G401.6 (cell line): ENCODE data around the gene MACIR.
"Not testable (repeated sequence)": the region's sequence is repeated elsewhere in the genome, so short reads cannot be mapped to it uniquely, and the experiment has no call there.

ENCODE experiments used
- FAIRE-seq: peaks from 2 replicates; lab custom pipeline; 2012; peaks lifted over from hg19 to GRCh38; lab: Jason Lieb, UNC

MACIR gene, protein sequence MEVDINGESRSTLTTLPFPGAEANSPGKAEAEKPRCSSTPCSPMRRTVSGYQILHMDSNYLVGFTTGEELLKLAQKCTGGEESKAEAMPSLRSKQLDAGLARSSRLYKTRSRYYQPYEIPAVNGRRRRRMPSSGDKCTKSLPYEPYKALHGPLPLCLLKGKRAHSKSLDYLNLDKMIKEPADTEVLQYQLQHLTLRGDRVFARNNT

DNA sequence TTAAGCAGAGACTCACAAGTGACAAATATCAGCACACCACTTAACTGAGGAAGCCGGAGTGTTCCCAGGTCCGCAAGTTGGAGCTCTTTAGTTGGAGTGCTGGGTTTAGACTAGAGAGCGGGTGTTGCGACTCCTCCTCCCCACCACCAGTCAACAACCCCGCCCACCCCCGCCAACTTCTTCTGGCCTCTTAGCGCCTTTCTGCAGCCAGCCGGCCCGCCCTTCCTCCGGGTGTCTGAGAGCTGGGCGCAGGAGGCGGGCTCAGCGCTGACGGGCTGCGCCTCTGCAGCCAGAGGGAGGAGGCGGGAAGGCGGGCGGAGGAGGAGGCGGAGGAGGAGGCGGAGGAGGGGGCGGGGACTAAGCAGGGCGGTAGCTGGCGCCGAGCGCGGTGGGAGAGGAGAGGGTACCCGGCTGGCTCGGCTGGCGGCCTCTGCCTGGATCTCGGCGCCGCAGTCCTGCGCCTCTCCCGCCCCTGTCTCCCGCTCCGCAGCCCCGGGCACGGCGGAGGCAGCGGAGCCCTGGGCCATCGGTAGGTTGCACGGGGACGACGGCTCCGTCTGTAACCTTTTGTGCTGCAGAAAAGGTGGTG is at the start of gene MACIR:
TSS of gene MACIR (plus strand) at position 396 of the 589 bp plus-strand sequence. CDS start 17,157 bp downstream, outside the sequence.
- peak; percentile 98 for FAIRE-seq

DNA sequence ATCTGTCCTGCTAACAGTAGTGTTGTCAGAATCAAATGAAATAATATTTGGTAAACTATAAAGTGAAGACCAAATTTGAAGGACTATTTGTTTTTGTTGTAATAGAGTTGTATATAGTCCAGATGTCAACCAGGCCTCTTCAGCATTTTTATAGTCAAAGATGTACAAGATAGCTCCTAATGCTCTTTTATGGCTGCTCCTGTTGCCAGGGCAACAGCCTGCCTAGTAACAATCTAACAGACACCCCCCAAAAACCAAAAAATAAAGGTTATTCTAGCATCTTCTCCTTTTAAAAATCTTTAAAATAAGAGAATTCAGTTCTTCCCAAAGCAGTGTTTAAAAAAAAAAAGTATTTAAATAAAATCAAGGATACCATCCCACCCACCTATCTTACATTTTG is 49.5 kb upstream of the MACIR start:
- FAIRE-seq, result no peak

DNA sequence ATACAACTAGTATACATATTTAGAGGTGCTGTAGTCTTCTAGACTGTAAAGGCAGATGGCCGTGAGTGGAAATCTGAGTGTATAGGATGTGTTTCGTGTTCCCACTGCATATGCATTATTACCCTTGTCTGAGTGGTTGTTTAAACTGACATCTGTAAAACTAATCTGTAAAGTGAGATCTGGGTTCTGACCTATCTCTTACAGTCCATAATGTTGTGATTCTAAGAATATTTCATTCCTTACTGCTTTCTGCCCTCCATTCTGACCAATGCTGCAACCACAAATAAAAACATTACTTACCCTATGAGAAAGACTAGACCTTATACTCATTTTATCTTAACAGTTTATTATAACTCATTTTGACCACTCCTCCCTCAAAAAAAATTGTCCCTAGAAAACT is 47.6 kb upstream of the MACIR start:
- no peak for FAIRE-seq

DNA sequence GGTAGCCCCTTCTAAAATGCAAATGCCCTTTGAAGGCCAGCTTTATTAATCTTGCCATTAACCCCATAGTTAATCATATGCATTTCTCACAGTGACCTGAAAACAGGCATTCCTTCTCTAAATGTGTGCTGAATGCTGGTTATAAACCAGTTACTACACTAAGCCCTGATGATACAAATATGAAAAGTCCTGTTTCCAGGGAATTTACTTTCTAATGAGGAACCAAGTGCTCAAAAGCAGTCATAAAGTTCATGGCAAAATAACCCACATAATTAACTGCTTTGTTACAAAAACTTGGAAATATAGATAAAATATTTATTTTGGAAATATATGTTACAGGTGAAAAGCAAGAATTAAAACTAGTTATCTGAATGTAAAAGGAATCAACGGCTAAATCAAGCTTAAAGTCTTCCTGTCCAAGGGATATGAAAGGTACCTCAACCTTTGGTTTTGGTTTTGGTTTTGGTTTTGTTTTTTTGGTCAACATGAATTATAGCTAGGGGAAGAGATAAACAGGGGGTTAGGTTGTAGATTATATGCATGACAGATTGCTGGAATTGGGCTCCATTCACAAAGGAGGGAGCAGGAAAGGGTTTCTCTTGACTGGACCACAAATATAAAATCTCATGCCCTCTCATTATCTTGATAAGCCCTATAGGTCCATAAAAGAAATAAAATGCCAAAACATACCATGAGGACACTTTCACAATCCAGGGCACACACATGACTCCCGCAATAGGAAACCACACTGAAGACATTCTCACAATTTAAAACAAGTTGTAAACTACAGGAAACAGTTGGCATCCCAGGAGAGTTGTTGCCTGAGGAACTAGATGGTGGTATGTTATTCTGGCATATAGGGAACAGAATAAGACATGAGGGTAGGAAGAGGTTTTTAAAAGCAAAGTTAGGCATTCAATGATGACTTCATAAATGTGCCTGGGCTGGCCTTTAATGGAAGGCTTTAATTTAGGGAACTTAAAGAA is 46.7 kb upstream of the MACIR start:
- FAIRE-seq, result no peak

DNA sequence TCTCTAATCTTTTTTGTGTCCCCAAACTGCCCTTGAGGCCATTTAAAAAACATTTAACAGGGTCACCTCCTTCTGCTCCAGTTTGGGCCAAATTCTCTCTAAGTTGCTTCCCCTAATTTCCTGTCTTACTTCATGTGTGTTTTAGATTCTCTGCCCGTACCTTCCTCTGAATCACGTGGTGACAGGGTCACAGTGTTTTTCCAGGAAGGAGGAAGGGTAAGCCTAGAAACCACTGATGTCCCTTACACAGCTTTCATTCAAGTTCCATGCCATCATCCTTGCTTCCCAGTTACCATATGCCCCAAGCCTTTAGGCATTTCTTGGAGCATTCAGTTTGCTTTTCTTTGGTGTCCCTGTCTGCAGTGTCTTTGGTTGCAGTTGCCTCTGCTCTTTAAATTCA is 42.4 kb upstream of the MACIR start:
- no peak for FAIRE-seq

DNA sequence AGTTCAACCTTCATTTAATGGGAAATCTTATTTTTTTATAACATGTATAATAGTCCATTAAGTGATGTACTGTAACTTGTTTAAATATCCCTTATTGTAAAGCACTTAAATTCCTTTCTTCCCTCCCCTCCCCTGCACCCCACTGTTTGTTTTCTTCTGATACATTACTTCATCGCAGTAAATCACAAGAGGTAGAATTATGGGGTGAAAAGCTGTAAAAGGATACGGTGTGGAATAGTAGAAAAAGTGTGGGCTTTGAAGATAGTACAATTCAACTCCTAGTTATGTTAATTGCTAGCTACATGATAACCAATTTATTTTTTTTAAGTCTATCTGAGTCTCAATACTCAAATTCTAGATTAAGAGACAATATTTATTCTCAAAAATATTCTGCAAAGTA is 41.9 kb upstream of the MACIR start:
- FAIRE-seq, result no peak

DNA sequence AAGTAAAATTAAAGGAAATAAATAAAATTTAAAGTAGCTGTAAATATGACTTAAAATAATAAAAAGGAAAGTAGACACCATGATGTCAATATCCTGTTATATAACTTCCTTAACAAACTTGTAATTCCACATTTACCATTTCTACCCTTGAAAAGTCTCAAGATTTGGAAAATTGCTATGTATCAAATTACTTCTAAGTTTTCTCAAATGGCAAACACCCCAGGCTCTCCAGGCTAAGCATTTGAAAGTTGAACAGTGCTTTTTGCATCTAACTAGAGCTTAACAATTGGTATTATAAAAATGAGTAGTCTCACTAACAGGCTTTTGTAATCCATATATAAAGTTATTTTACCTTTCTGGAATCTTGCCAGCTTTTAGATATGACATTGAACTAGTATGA is 41.5 kb upstream of the MACIR start:
- FAIRE-seq, result peak; percentile 15

DNA sequence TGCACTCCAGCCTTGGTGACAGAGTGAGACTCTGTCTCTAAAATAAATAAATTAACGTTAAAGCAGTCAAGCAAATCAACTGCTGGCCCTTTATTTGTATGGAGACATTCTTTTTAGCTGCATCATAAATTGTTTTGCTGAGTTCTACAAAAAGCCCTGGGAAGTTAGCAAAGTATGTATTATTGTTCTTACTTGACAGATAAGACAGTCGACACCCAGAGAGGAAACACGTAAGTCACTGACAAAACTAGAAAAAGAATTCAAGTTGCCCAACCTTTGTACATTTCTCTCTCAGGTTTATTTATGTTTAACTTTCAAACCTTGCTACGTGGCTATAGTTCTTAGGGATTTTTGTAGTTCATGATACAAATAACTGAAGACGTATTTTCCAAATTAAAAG is 40.4 kb upstream of the MACIR start:
- FAIRE-seq, result no peak

DNA sequence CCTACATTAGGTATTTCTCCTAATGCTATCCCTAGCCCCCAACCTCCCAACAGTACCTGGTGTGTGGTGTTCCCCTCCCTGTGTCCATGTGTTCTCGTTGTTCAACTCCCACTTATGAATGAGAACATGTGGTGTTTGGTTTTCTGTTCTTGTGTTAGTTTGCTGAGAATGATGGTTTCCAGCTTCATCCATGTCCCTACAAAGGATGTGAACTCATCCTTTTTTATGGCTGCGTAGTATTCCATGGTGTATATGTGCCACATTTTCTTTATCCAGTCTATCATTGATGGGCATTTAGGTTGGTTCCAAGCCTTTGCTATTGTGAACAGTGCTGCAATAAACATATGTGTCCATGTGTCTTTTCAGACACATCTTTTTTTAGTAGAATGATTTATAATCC is 39.5 kb upstream of the MACIR start:
- not testable (repeated sequence) for FAIRE-seq

DNA sequence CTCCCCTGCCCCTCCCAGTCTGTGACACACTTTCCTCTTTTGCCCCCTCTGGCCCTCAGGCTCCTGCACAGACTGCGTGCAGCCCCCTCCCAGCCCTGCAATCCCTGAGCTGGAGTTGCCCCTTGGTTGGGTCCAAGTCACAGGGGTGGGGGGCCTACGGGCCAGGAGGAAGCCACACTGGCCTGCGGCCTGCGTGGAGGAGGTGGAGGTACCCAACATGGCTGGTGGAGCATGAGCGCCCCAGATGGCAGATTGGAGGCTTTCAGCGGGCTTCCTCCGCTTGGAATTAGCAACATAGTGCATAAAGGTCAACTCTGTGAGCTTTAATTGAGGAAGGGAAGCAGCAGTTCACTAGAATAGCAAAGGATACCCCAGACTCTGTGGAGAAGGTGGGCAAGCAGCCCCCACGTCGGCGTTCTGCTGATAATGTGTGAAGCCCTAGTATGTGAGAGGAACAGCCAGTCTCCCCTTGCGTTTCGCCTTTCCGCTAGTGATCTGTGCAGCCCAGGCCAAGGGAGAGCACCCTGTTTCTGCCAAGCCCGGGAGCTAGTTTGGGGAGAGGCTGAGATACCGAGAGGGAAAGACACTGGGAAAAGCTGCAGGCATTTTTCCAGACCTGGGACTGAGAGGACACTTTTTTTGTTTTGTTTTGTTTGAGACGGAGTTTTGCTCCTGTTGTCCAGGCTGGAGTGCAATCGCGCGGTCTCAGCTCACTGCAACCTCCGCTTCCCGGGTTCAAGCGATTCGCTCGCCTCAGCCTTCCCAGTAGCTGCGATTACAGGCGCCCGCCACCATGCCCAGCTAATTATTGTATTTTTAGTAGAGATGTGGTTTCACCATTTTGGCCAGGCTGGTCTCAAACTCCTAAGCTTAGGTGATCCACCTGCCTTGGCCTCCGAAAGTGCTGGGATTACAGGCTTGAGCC is 35.3 kb upstream of the MACIR start:
- FAIRE-seq, result no peak

DNA sequence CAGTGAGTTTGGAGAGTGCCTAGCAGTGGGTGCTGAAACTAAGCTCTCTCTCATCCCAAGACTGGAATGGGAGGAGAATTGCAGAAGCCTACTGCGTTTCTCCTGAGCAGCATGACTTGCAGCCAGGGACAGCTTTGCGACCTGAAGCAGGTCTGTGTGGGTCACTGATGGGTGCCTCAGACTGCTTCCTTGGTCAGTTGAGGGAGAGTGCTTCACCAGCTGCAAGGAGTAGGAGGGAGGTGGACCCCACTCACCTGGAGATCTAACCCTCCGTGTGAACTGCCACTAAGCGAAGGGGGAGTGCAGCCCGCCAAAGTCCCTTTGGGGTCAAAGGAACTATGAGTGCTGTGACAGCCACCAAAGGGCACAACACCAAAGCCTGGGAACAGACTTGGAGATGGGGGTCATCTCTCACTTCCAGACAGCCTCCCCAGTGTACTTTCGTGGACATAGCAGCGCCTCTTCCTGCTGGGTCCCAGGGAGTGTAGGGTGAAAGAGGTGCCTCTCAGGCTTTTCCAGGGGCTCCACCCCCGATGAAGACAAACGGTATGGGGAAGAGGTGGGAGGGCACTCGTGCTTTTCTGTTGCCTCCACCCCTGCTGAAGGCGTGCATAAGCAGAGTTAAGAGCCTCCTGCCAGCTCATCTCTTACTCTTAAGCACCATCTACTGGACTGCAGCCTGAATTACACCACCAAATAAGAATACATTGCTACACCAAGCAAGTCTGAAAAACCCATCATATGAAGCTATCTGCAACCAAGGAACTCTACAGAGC is 34.3 kb upstream of the MACIR start:
- FAIRE-seq, result peak; percentile 88

DNA sequence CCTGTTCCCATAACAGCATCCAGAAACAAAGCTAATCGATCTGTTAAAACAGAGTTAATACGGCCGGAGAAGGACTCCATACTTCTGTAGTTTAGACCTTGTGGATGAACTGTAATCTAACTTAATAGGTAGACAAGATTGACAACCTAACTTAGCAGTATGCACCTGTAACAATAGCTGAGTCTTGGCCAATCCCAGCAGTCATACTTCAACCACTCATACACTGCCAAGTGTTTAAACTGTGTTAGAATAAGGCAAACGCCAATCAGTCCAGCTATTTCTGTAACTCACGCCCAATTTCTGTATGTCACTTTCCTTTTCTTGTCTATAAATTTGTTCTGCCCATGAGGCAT is 33.7 kb upstream of the MACIR start:
- no peak for FAIRE-seq

DNA sequence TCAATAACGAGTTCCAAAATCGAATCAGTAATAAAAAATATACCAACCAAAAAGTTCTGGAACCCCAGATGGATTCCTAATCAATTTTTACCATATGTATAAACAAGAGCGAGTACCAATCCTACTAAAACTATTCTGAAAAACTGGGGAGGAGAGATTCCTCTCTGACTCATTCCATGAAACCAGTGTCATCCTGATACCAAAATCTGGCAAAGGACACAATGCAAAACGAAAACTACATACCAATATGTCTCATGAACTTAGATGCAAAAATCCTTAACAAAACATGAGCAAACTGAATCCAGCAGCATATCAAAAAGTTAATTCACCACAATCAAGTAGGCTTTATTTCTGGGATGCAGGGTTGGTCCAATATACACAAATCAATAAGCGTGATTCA is 30.5 kb upstream of the MACIR start:
- FAIRE-seq, result no peak

DNA sequence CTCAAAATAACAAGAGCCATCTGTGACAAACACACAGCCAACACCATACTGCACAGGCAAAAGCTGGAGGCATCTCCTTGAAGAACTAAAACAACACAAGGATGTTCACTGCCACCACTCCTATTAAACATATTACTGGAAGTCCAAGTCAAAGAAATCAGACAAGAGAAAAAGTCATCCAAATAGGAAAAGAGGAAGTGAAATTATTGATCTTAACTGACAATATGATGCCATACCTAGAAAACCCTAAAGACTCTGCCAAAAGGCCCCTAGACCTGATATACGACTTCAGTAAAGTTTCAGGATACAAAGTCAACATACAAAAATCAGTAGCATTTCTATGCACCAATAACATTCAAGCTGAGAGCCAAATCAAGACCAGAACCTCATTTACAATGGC is 30.0 kb upstream of the MACIR start:
- FAIRE-seq, result no peak

DNA sequence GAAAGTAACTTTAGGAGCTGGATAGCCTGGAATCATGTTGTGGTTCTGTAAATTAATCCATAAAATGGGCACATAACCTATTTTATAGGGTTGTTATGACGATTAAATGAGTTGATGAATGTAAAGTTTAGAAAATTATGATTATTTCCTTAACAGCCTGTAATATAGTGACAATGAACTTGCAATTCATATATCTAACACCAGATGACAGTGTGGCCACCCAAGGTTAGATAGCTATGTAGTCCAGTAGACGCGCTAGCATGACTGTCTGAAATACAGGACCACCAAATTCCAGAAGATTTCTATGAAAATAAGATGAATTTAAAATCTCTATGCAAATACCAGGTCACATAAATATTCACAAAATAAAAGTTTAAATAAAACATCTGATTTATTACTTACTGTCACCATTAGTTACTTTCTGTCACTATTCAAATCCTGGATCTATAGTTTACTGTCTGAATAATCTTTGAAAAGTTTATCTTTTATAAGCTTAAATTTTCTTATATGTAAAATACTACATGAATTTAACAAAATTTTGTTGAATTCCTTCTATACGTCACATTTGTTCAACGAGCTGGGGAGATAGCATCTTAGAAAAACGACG is 26.1 kb upstream of the MACIR start:
- peak; percentile 65 for FAIRE-seq

DNA sequence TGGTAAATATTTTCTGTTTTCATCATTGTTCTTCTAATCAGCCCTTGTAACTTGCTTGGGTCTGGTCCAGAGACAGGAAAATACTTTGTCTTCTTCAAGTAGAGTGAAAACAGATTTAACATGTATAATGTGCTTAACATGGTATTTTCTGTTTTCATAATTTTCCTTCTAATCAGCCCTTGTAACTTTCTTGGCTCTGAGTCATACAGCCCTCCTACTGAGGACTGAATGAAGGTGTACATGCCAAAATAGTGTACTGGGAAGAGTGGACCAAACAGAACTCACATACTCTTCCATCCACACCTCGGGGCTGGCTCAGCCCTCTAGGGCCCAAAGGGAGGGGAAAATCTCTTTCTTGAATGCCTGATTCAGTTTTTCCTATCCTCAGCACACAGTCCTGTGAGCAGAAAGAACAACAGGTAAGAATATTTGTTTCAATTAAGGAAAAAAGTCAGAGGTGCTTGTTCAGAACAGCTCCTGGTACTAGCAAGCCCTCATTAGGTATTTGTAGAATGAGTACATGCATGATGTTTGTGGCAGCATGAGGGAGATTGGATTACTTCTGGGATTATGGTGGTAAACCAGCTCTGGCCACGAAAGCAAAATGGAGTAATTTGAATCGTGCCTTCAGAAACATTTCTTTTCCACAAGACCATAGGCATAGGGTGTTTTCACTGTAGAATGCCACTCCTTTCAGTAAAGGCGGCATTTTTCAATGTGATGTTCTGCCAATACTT is 24.2 kb upstream of the MACIR start:
- no peak for FAIRE-seq

DNA sequence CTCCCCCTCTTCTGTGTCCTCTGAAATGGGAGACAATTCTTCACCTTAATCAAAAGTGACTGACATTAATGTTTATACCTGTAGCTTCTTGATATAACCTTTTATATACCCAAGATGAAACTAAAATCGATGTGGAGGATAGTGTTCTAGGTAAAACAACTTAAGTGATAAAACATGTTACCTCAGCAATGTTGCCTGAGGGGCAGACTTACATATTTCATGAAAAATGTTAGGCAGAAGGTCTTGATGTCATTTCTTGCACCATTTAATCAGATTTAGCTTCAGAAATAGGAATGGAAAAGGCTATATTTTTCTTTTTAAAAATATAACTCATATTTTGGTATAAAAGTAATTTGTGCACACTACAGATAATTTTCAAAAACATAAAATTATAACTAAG is 22.7 kb upstream of the MACIR start:
- FAIRE-seq, result no peak

DNA sequence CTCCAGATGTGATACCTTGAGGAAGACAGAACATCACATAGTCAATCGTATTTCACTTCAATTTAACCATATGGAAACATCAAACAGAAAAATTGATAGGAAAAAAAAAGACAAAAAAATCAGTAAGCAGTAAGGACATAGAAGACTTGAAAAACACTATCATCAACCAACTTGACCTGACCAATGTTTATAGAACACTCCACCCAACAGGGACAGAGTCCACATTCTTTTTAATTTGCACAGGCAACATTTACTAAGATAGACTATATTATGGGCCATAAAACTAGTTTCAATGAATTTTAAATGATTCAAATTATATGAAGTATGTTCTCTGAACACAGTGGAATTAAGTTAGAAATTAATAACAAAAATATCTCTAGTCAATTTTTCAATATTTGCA is 20.8 kb upstream of the MACIR start:
- peak; percentile 46 for FAIRE-seq

DNA sequence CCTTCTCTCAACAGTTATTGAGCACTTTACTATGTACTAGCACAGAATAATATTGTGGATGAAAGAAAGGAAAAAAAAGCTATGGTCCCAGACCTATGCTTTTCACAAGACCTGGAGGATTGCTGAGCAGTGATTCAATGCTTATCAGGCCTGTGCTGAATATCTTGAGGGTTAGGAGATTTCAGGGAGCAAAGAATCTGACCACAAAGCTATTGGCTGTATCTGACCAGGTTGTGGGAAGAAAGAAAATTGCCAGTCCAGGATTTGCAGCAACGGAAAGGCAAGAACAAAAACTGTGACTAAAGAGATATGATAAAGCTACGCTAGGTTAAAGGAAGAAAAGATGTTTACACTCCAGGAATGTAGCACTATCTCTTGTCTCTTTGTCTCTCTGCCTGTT is 14.9 kb upstream of the MACIR start:
- no peak for FAIRE-seq

DNA sequence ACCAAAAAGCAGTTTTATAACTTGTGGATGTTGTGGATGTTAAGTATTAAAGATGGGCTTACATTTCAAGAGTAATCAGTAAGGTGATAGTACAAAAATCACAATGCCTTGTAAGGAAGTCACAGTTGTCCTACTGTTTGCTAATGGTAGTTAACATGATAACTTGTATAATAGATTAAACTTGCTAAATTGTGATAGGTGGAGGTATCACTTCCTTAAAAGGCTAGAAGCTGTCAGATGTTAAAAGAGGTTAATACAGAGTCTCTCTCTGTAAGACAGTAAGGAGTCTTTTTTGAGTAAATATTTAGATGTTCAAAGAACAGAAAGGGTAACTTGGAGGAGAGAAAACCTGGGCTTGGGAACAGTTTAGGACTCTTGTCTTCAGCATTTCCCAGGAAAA is 14.2 kb upstream of the MACIR start:
- FAIRE-seq, result no peak
